Pancreas (tissue), 10 donors: ENCODE measurements around the gene GOPC. TPM values are rescaled to one million over a fixed set of nuclear protein-coding genes. Genes with fewer than 3 reads are reported as not detected.

ENCODE experiments used
- ATAC-seq, 4 donors: fragments of 200-7000 bp; cut with Tn5 transposase; one replicate each; pipeline versions ENCODE4 v1.8.0 to v1.9.1; 2020; ENCODE audit warnings: mild to moderate bottlenecking in 4 of 4, moderate library complexity in 4 of 4
- DNase-seq, 6 donors: peaks; one replicate each; pipeline ENCODE4 v3.0.0-alpha.2; 2020
- FAIRE-seq: peaks from 2 replicates; lab custom pipeline; 2012; peaks lifted over from hg19 to GRCh38; lab: Jason Lieb, UNC
- H3K27ac ChIP-seq, 4 donors: fragments of 200-600 bp; sonication (generic); 1 replicate in 3 of 4; 2 replicates in 1 of 4; pipeline versions ENCODE4 v1.5.0 to v1.8.0; 2020
- H3K27me3 ChIP-seq, 4 donors: fragments of 200-600 bp; one replicate each; pipeline ENCODE4 v1.8.0; 2021
- H3K36me3 ChIP-seq, 3 donors: fragments of 200-600 bp; sonication (generic) in 1 of 3; one replicate each; pipeline versions ENCODE4 v1.5.0 to v1.8.0; 2020 to 2021
- H3K4me1 ChIP-seq, 3 donors: fragments of 200-600 bp; one replicate each; pipeline ENCODE4 v1.8.0; 2021
- H3K4me3 ChIP-seq, 4 donors: fragments of 200-600 bp; sonication (generic) in 2 of 4; one replicate each; pipeline versions ENCODE4 v1.5.0 to v1.8.0; 2020 to 2021
- H3K9me3 ChIP-seq, 4 donors: fragments of 200-600 bp; one replicate each; pipeline ENCODE4 v1.8.0; 2021
- CTCF ChIP-seq, 4 donors: fragments of 200-600 bp; sonication (generic) in 3 of 4; IDR thresholded peaks; one replicate each; pipeline versions ENCODE4 v1.5.0 to v1.8.0; 2021; ENCODE audit warnings: antibody characterized with exemption in 4 of 4
- WGBS, 2 donors: extraction: QIAGEN DNeasy Blood & Tissue Kit; methylation state at CpG; one replicate each; pipeline ENCODE4 v1.1.7; 2013; 5-methylcytosine and 5-hydroxymethylcytosine counted together
- intact Hi-C, 3 donors: fragments of 100-400 bp; cut with DNase I; formaldehyde crosslinking; loops; one replicate each; pipeline versions ENCODE4 v1.11.1 to v1.14.2; 2022
- polyA plus RNA-seq, 2 donors: library from polyadenylated mRNA; stranded (reverse); fragments of 200-250 nt; gene quantifications; one replicate each; pipeline ENCODE4 v1.2.3, GENCODE V29; 2013
- total RNA-seq, 6 donors: library from RNA; stranded (reverse); fragmentation: NEBNext Ultra II Directional in 4 of 6; extraction: Animal tissue kit (Norgen Biotek cat#: 25700) in 4 of 6; gene quantifications; one replicate each; pipeline versions ENCODE4 v1.2.1 to v1.2.4, GENCODE V29; 2021 to 2023
- donor health status: healthy with polysubstance abuse.
- donor health status: DM: no; HTN: no; CAD: no; lungs with moderate emphysema.
- donor health status: DM: no; HTN: no; CAD: no.
- donor health status: control.
- donor health status: control.
- donor health status: Bipolar disorder and iron deficiency.
- donor health status: DM: yes; HTN: yes; CAD: no.
- donor health status: DM: no; HTN: no; CAD: no.
- donor health status: DM: no; HTN: no; CAD: no.
- donor health status: DM: yes; HTN: yes; CAD: no.

Gene GOPC
- total and polyA plus RNA-seq, 8 donors, result 5.1 to 13.9 (median 8.9) TPM

GRCh38 chr6:117559299-117559698 is 43.0 kb downstream of the GOPC start:
- Histone ChIP-seq H3K4me3 (no peak overlapping the region), H3K27ac (no peak overlapping the region), H3K27me3 (no peaks in the 10 kb centered on the region), H3K36me3 (peaks cover 0 to 10% (median 0%) of the 10 kb centered on the region in 3 donors), H3K9me3 (no peaks in the 10 kb centered on the region), H3K4me1 (no peaks in the 10 kb centered on the region)
- ATAC-seq (no peak), FAIRE-seq (no peak), DNase-seq (no peak)
- WGBS, 2 donors, result 68 to 71% methylated on average over 4 of the region's 4 CpGs
- TF ChIP-seq CTCF (IDR thresholded peaks at IDR 0.05), result no peak
- intact Hi-C loops, result loop anchor here in 2 of 3 donors (5.0 kb wide), 2 partner anchors 107 to 112 kb away; no protein-coding TSS in a partner anchor

GRCh38 chr6:117558818-117559217 is 43.5 kb downstream of the GOPC start:
- DNase-seq (no peak), FAIRE-seq (no peak), ATAC-seq (peak in 1 of 4 donors; percentile 29)
- Histone ChIP-seq H3K27me3 (no peaks in the 10 kb centered on the region), H3K4me3 (no peak overlapping the region), H3K36me3 (peaks cover 0 to 10% (median 0%) of the 10 kb centered on the region in 3 donors), H3K4me1 (no peaks in the 10 kb centered on the region), H3K27ac (no peak overlapping the region), H3K9me3 (no peaks in the 10 kb centered on the region)
- TF ChIP-seq CTCF (IDR thresholded peaks at IDR 0.05), result no peak
- intact Hi-C loops, result loop anchor here in 2 of 3 donors (5.0 kb wide), 2 partner anchors 107 to 112 kb away; no protein-coding TSS in a partner anchor
- 61 to 64% methylated on average over 4 of the region's 4 CpGs for WGBS, 2 donors

GRCh38 chr6:117557951-117558350 is 44.4 kb downstream of the GOPC start:
- WGBS, 2 donors, result 66 to 80% methylated on average over 3 of the region's 3 CpGs
- H3K27ac ChIP-seq, result no peak overlapping the region
- H3K36me3 ChIP-seq, result peaks cover 0 to 8% (median 0%) of the 10 kb centered on the region in 3 donors
- no peaks in the 10 kb centered on the region for H3K9me3 ChIP-seq
- DNase-seq (no peak), FAIRE-seq (no peak), ATAC-seq (peak in 1 of 4 donors; percentile 36)
- TF ChIP-seq CTCF (IDR thresholded peaks at IDR 0.05), result no peak
- no peaks in the 10 kb centered on the region for H3K27me3 ChIP-seq
- no peaks in the 10 kb centered on the region for H3K4me1 ChIP-seq
- intact Hi-C loops, result loop anchor here in 2 of 3 donors (5.0 kb wide), 2 partner anchors 106 to 111 kb away; no protein-coding TSS in a partner anchor
- no peak overlapping the region for H3K4me3 ChIP-seq

- Histone ChIP-seq H3K9me3 (no peaks in the 10 kb centered on the region), H3K4me1 (no peaks in the 10 kb centered on the region), H3K36me3 (no peaks in the 10 kb centered on the region), H3K27ac (no peak overlapping the region), H3K27me3 (no peaks in the 10 kb centered on the region), H3K4me3 (no peak overlapping the region)
- ATAC-seq (peak in 3 of 4 donors; percentile 60 to 72 (median 71)), FAIRE-seq (peak; percentile 93), DNase-seq (peak in 2 of 6 donors; percentile 26 to 58)
- intact Hi-C loops, result loop anchor here in 2 of 3 donors (5.0 kb wide), 2 partner anchors 104 to 109 kb away; no protein-coding TSS in a partner anchor
- TF ChIP-seq CTCF (IDR thresholded peaks at IDR 0.05), result peak; percentile 76 to 88 (median 77)
- WGBS, 2 donors, result 16 to 18% methylated on average over 5 of the region's 5 CpGs
These were observed 46.3 kb downstream of the GOPC start for GRCh38 chr6:117555882-117556498.
